ENCODE data around the gene PPFIA3. TPM values are rescaled to one million over a fixed set of nuclear protein-coding genes. Genes with fewer than 3 reads are reported as not detected.

Gene PPFIA3
- total and polyA plus RNA-seq, 10 donors = 3.6 to 17.2 (median 6.3) TPM

- no peak for TF ChIP-seq POLR2A (IDR thresholded peaks at IDR 0.05)
- no peak for TF ChIP-seq POLR2AphosphoS5 (IDR thresholded peaks at IDR 0.05)
- TF ChIP-seq CTCF (IDR thresholded peaks at IDR 0.05 in 8 of 11, conservative IDR thresholded peaks at IDR 0.05 in 3 of 11) = no peak
- no peak for DNase-seq
- Histone ChIP-seq H3K27ac (no peak overlapping the region), H3K4me3 (no peak overlapping the region), H3K4me1 (peaks cover 0 to 21% (median 2%) of the 10 kb centered on the region in 6 donors), H3K27me3 (replicated peaks in 1 of 7) (no peaks in the 10 kb centered on the region), H3K9me3 (peaks cover 0 to 4% (median 0%) of the 10 kb centered on the region in 8 donors), H3K36me3 (peaks cover 0 to 12% (median 0%) of the 10 kb centered on the region in 6 donors)
- intact Hi-C loops (cut with DNase I; ENCODE audit: low total_unique reads) = no loop called here
- 73 to 92% (median 85%) methylated on average over 3 of the region's 3 CpGs for WGBS, 5 donors
Measured at GRCh38 chr19:49190781-49191180, 71.4 kb downstream of the PPFIA3 start.

- peaks cover 0 to 14% (median 0%) of the 10 kb centered on the region in 6 donors for H3K36me3 ChIP-seq
- no peak for DNase-seq
- TF ChIP-seq CTCF (IDR thresholded peaks at IDR 0.05 in 8 of 11, conservative IDR thresholded peaks at IDR 0.05 in 3 of 11) (no peak), POLR2A (IDR thresholded peaks at IDR 0.05) (no peak), POLR2AphosphoS5 (IDR thresholded peaks at IDR 0.05) (no peak)
Measured at GRCh38 chr19:49193822-49194394, 74.6 kb downstream of the PPFIA3 start.

GRCh38 chr19:49194408-49194807 is 75.1 kb downstream of the PPFIA3 start:
- Histone ChIP-seq H3K36me3 (peaks cover 0 to 11% (median 0%) of the 10 kb centered on the region in 6 donors), H3K9me3 (no peaks in the 10 kb centered on the region), H3K27me3 (replicated peaks in 1 of 7) (no peaks in the 10 kb centered on the region), H3K27ac (no peak overlapping the region), H3K4me3 (no peak overlapping the region), H3K4me1 (peaks cover 0 to 10% (median 1%) of the 10 kb centered on the region in 6 donors)
- intact Hi-C loops (cut with DNase I; ENCODE audit: low total_unique reads) = no loop called here
- WGBS, 5 donors = 79 to 90% (median 81%) methylated on average over 4 of the region's 4 CpGs
- no peak for TF ChIP-seq POLR2AphosphoS5 (IDR thresholded peaks at IDR 0.05)
- TF ChIP-seq POLR2A (IDR thresholded peaks at IDR 0.05) = no peak
- TF ChIP-seq CTCF (IDR thresholded peaks at IDR 0.05 in 8 of 11, conservative IDR thresholded peaks at IDR 0.05 in 3 of 11) = no peak
- no peak for DNase-seq

More at GRCh38 chr19:49193822-49194394, 74.6 kb downstream of the PPFIA3 start:
- Histone ChIP-seq H3K9me3 (no peaks in the 10 kb centered on the region), H3K4me1 (peaks cover 0 to 13% (median 2%) of the 10 kb centered on the region in 6 donors), H3K4me3 (no peak overlapping the region), H3K27ac (no peak overlapping the region), H3K27me3 (replicated peaks in 1 of 7) (no peaks in the 10 kb centered on the region)
- 91 to 93% (median 92%) methylated on average over 6 of the region's 6 CpGs for WGBS, 5 donors
- intact Hi-C loops (cut with DNase I; ENCODE audit: low total_unique reads) = no loop called here

- WGBS, 5 donors = 75 to 90% (median 78%) methylated on average over 38 to 40 of the region's 40 CpGs
- TF ChIP-seq POLR2A (IDR thresholded peaks at IDR 0.05) = no peak
- TF ChIP-seq POLR2AphosphoS5 (IDR thresholded peaks at IDR 0.05) = no peak
Measured at GRCh38 chr19:49196527-49197240, 77.3 kb downstream of the PPFIA3 start.

More at GRCh38 chr19:49196527-49197240, 77.3 kb downstream of the PPFIA3 start:
- Histone ChIP-seq H3K9me3 (no peaks in the 10 kb centered on the region), H3K27ac (no peak overlapping the region), H3K27me3 (replicated peaks in 1 of 7) (no peaks in the 10 kb centered on the region), H3K4me3 (no peak overlapping the region), H3K36me3 (peaks cover 0 to 17% (median 0%) of the 10 kb centered on the region in 6 donors), H3K4me1 (peaks cover 0 to 7% (median 0%) of the 10 kb centered on the region in 6 donors)
- intact Hi-C loops (cut with DNase I; ENCODE audit: low total_unique reads) = no loop called here
- DNase-seq = no peak

All from spleen (tissue), 11 donors.